Neural cell (in vitro differentiated cells): ENCODE measurements around the gene LMOD1.

ENCODE experiments used
- CTCF ChIP-seq: fragments of 450-650 bp; IDR thresholded peaks from 2 replicates; pipeline ENCODE4 v1.5.1; 2014; ENCODE audit warnings: antibody characterized with exemption, mild to moderate bottlenecking, moderate library complexity; ENCODE audit not compliant: poor library complexity, severe bottlenecking
- EP300 ChIP-seq: fragments of 450-650 bp; conservative IDR thresholded peaks from 2 replicates; pipeline ENCODE4 v1.6.1; 2014; ENCODE audit warnings: antibody characterized with exemption, mild to moderate bottlenecking, moderate library complexity; ENCODE audit not compliant: poor library complexity, severe bottlenecking
- EZH2 ChIP-seq: fragments of 200-600, 300-800 bp; shearing (Covaris generic), sonication (generic); IDR thresholded peaks from 2 replicates; pipeline ENCODE4 v1.6.1; 2014; ENCODE audit warnings: antibody characterized with exemption, low read length, borderline replicate concordance, mild to moderate bottlenecking; ENCODE audit not compliant: insufficient read depth, poor library complexity, severe bottlenecking
- MXI1 ChIP-seq: fragments of 450-650 bp; conservative IDR thresholded peaks from 2 replicates; pipeline ENCODE4 v1.6.1; 2014; ENCODE audit warnings: antibody characterized with exemption, mild to moderate bottlenecking; ENCODE audit not compliant: poor library complexity, severe bottlenecking
- RAD21 ChIP-seq: fragments of 450-650 bp; conservative IDR thresholded peaks from 2 replicates; pipeline ENCODE4 v1.6.1; 2014; ENCODE audit warnings: antibody characterized with exemption, mild to moderate bottlenecking, moderate library complexity
- TAF1 ChIP-seq: IDR thresholded peaks from 2 replicates; pipeline ENCODE4 v1.6.1; 2012; ENCODE audit warnings: low read depth

GRCh38 chr1:201883266-201883665, 63.1 kb downstream of the LMOD1 start:
- TF ChIP-seq CTCF (no peak), EZH2 (no peak), EP300 (no peak), MXI1 (no peak), RAD21 (no peak), TAF1 (no peak)
